Measurements from ENCODE around the gene SELENOO. TPM values are rescaled to one million over a fixed set of nuclear protein-coding genes. Genes with fewer than 3 reads are reported as not detected.

Gene SELENOO
- total RNA-seq, 1 experiment from 2014 or later, result 19.0 TPM

DNA sequence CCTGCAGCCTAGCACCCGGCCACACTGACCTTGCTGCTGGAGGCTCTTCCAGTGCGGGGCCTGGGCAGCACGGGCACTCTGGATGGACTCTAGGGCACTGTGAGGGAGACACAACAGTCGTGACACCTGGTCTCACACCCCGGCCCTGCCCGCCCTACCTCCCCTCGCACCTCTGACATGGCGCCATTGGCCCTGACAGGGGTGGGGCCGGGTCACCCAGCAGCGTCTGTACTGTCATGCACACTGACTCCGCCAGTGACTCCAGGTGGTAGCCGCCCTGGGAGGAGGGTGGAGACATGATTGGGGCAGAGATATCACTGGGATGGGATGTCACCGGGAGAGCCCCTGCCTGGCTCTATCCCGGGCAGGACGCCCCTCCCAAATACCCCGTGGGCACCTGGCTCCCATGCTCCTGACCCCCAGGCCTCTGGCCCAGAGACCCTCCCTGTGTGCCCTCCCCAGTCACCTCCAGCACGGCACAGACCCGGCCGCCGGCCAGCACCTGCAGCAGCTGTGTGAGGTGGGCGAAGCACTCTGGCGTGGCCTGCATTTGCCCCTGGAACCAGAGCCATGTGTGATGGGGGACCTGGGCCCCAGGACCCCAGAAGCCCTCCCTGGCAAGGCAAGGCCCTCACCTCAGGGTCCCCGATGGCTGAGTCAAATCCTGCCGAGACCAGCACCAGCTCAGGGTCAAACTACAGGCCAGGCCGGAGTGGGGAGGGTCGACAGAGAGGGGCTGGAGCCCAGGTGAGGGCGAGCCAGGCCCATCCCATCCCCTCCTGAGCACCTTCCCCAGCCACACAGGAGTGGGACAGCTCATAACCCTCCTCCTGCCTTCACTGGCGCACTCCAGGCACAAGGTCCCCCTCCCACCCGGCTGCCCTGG is 47.6 kb downstream of the SELENOO start:
- Mint-ChIP-seq H3K27ac (peak overlapping the region in 2 of 3 experiments; percentile 71 to 96; a peak in 3 of 7 replicates), H3K9me3 (no peaks in the 10 kb centered on the region), H3K36me3 (ENCODE audit: insufficient read depth in 1 of 3, low read depth in 3 of 3) (peaks cover 0 to 16% (median 5%) of the 10 kb centered on the region in 3 experiments; a peak in 3 of 7 replicates), H3K4me1 (peaks cover 14 to 28% of the 10 kb centered on the region in 2 experiments), H3K27me3 (ENCODE audit: low read depth) (no peaks in the 10 kb centered on the region; the same call in 1 of the 2 replicates), H3K4me3 (no peak overlapping the region)
- H3K56ac ChIP-seq (ENCODE audit: insufficient read length, low read depth, low read length), result no peak overlapping the region
- H3K4me1 ChIP-seq (ENCODE audit: insufficient read depth, low read length), result no peaks in the 10 kb centered on the region
- H2BK20ac ChIP-seq (ENCODE audit: low read depth, low read length, poor library complexity, severe bottlenecking), result no peak overlapping the region
- H3K79me2 ChIP-seq (ENCODE audit: insufficient read depth, low read length), result peaks cover 6% of the 10 kb centered on the region; the same call in 1 of the 2 replicates
- TF ChIP-seq CTCF (conservative IDR thresholded peaks at IDR 0.05), result no peak
- no peak overlapping the region for H2BK5ac ChIP-seq (ENCODE audit: insufficient read length, low read length)
- no peak overlapping the region for H3K27ac ChIP-seq (ENCODE audit: insufficient read length, low read depth, low read length)
- H3K4me2 ChIP-seq (ENCODE audit: insufficient read depth, insufficient read length, low read length), result no peak overlapping the region
- no peak overlapping the region for H3K4ac ChIP-seq (ENCODE audit: low read depth, low read length)
- no peak overlapping the region for H2AFZ ChIP-seq (ENCODE audit: low read length)
- H3K23me2 ChIP-seq (ENCODE audit: insufficient read length, low read depth, low read length, poor library complexity, severe bottlenecking), result peaks cover 35% of the 10 kb centered on the region
- H3K27me3 ChIP-seq (ENCODE audit: insufficient read depth, low read length), result no peaks in the 10 kb centered on the region
- no CpG with 5 or more reads among the region's 29 CpGs for WGBS (ENCODE audit: extremely low coverage, insufficient read length, low lambda C conversion rate)
- no peak overlapping the region for H3K23ac ChIP-seq (ENCODE audit: insufficient read length, low read depth, low read length)
- H2BK15ac ChIP-seq (ENCODE audit: low read depth, low read length), result no peak overlapping the region
- no peak overlapping the region for H2AK5ac ChIP-seq (ENCODE audit: insufficient read length, low read length)
- no peak overlapping the region for H4K8ac ChIP-seq (replicated peaks; ENCODE audit: insufficient read length, low read depth, low read length)
- H3T11ph ChIP-seq (ENCODE audit: low read length), result no peak overlapping the region
- no peaks in the 10 kb centered on the region for H3K9me3 ChIP-seq (ENCODE audit: control insufficient read depth, low read depth, low read length)
- H4K5ac ChIP-seq (ENCODE audit: insufficient read length, low read depth, low read length), result no peak overlapping the region
- H3K9ac ChIP-seq (ENCODE audit: extremely low read depth, insufficient read length, low read length), result no peak overlapping the region
- peak overlapping the region; percentile 10; the same call in 1 of the 2 replicates for H3K14ac ChIP-seq (ENCODE audit: insufficient read depth, low read length)
- no peaks in the 10 kb centered on the region for H4K20me1 ChIP-seq (ENCODE audit: control insufficient read depth, insufficient read depth, insufficient read length)
- H3K18ac ChIP-seq (ENCODE audit: insufficient read length, low read depth, low read length), result peak overlapping the region; percentile 7
- no peak for DNase-seq
- no peaks in the 10 kb centered on the region for H3K79me1 ChIP-seq (ENCODE audit: insufficient read depth, low read depth, low read length, poor library complexity, severe bottlenecking)
- H4K91ac ChIP-seq (ENCODE audit: insufficient read length, low read depth, low read length), result no peak overlapping the region
- no peak overlapping the region for H2BK120ac ChIP-seq (ENCODE audit: low read depth, low read length, poor library complexity, severe bottlenecking)
- no peak overlapping the region for H2BK12ac ChIP-seq (ENCODE audit: insufficient read length, low read depth, low read length)

Data from H9 (cell line).